ENCODE data around the gene GRHL1.

DNA sequence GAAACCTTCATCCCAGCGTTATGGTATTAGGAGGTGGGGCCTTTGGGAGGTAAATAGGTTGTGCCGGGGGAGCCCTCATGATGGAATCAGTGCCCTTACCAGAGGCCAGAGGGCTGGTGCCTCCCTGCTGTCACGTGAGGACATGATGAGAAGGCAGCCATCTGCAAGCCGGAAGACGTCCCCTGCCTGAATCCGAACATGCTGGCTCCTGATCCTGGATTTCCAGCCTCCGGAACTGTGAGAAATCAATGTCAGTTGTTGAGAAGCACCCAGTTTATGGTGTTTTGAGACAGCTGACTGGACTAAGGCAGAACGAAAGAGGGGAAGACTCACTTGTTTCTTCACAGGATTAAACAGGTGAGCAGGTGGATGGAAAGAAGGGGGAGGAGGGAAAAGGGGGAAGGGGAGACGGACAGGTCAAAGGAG lies 78.8 kb downstream of the GRHL1 start:
- TF ChIP-seq YY1 (IDR thresholded peaks at IDR 0.05; ENCODE audit: insufficient read depth, insufficient read length) (no peak), ZNF274 (IDR thresholded peaks at IDR 0.05; ENCODE audit: low read depth, low read length) (no peak), SUZ12 (IDR thresholded peaks at IDR 0.05; ENCODE audit: extremely low read depth, insufficient read depth, insufficient read length) (no peak)
